Stimulated activated naive CD4-positive, alpha-beta T cell (primary cell): ENCODE data around the gene BAZ1A.

Source experiments
- DNase-seq, 6 experiments: peaks; one replicate each; lab custom pipeline; 2025; lab: John Stamatoyannopoulos, UW

The BAZ1A gene

DNA sequence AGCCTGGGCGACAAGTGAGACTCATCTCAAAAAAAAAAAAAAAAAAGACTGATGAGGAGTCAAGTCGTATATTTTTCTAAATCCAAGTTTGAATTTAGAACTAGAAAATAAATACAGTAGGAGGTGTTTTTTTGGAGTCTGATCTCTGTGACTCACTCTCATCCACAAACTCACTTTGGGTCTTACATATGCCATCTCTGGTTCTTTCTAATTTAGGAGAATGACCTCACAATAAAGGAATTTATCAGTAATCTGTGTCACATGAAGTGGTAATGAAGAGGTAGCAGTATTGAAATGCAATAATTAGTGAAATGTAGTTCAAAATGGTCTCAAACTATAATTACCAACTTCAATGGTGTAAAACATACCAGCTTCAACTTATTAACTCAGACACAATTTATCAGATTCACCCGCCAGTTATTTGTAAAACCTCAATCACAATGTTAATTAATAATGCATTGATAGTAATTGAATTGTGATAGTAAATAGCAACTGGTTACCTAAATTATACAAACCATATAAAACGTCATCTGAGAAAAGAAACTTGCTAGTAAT, 156.3 kb downstream of the BAZ1A start:
- no peak for DNase-seq

GRCh38 chr14:34715127-34715863, 159.9 kb downstream of the BAZ1A start:
- DNase-seq = peak in 2 of 6 experiments; percentile 31 to 58

- peak; percentile 45 to 79 (median 64) for DNase-seq
Observed at GRCh38 chr14:34714320-34715126, 160.6 kb downstream of the BAZ1A start, which contains the start of gene CFL2. CFL2 (minus strand) TSS chr14:34714593; CDS start chr14:34714540, 53 bp downstream.

DNA sequence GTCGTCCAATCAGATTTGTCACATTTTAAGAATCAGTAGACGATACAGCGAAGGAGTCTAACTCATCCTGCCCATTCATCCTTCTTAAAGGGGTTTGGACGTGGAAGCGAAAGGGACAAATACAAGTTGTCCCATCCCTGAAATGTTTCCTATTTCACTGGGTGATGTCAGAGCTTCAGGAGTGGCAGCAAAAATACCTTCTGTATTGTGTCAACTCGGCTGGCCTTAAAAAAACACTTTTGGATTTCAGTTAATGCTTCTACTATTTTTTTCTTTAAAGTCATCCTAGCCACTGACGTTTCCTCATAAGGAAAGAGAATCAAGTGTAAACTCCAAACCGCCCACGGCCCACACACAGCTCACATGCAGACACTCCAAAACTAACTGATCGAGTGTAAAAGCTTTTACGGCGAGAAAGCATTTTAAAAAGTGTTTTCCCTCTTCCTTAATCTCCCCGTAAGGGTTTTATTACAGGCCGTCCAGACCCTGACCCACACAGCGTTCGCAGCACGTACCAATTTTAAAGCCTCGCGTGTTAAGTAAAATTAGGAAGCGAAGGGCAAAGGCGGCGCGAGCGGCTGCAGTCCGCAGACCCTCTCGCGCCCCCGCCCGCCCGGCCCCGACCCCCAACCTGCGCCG, 161.4 kb downstream of the BAZ1A start:
- DNase-seq = peak in 5 of 6 experiments; percentile 4 to 33 (median 24)

DNA sequence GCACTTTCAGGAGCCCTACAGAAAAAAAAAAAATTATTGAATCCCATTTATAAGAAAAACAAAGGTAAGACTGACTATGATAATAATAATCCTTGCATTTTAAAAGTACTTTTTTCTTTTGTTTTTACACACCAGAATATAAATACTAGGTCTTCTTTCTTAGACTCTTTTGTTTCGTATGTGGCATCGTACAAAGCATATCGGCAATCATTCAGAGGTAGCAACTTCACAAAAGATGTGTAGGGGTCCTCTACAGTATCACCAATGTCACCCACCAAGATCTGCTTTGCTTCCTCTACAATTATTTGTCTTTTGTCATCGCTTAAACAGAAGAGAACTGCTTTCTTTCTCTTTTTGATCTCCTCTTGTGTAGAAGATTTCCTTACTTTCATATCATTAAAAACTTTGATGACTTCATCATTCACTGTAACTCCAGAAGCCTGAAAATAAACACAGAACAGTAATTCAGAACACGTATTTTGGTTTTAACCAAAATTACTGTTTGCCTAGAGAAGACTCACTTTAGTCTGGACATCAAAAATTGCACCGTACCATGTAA, 162.0 kb downstream of the BAZ1A start:
- no peak for DNase-seq

- no peak for DNase-seq
Observed at GRCh38 chr14:34711796-34712712, 163.1 kb downstream of the BAZ1A start.

- DNase-seq = no peak
Observed at GRCh38 chr14:34711169-34711568, 164.0 kb downstream of the BAZ1A start.

DNA sequence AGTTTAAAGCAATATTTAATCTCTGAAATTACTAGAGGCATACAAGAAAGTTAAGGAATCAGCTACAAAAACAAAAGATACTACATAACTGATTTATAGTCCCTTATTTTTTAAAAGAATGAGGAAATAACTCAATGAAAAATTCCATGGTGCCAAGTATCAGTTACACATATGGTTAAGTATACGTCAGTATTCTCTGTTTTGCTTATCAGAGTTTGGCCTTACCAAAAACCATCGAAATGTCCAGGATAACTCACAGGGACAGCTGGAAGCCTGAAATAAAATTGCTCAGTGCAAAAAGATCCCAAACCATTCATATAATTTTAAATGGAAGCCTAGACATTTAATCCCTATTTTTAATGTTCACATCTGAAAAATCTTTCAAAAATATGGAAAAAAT, 164.4 kb downstream of the BAZ1A start:
- no peak for DNase-seq

DNA sequence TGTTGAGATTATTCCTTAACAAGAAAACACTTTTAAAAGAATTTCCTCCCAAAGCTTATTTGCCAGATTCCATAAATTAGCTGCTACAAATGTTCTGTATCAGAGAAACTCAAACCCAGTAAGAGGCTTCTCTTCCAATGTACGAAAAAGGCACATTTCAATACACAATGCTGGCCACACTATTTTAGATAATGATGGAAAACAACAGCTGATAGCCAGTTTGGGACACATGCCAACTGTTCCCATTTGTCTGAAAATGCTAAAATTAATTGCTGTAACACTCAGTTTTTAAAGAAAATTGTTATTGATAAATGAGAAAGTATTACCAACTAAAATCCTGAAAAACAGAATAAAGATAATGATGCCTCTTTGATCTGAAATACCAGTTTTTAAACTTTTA, 165.2 kb downstream of the BAZ1A start:
- no peak for DNase-seq

GRCh38 chr14:34707722-34708121, 167.4 kb downstream of the BAZ1A start:
- no peak for DNase-seq
